Endothelial cell (in vitro differentiated cells): Measurements from ENCODE around the gene SLC5A1. TPM values are rescaled to one million over a fixed set of nuclear protein-coding genes. Genes with fewer than 3 reads are reported as not detected.

Experiments used
- DNase-seq: peaks from one replicate; pipeline ENCODE4 v3.0.0; 2021; ENCODE audit warnings: low spot score
- H3K27ac Mint-ChIP-seq: one replicate; pipeline ENCODE4 v1.8.0; 2021; ENCODE audit warnings: mixed read lengths, inconsistent platforms; ENCODE audit not compliant: unreplicated experiment
- H3K27me3 Mint-ChIP-seq: one replicate; pipeline ENCODE4 v1.8.0; 2021; ENCODE audit warnings: mild to moderate bottlenecking, moderate library complexity, mixed read lengths, inconsistent platforms; ENCODE audit not compliant: unreplicated experiment
- H3K36me3 Mint-ChIP-seq: one replicate; pipeline ENCODE4 v1.8.0; 2021; ENCODE audit warnings: mild to moderate bottlenecking, low read depth, mixed read lengths, inconsistent platforms; ENCODE audit not compliant: unreplicated experiment
- H3K4me1 Mint-ChIP-seq: one replicate; pipeline ENCODE4 v1.8.0; 2021; ENCODE audit warnings: mild to moderate bottlenecking, mixed read lengths, inconsistent platforms; ENCODE audit not compliant: unreplicated experiment
- H3K4me3 Mint-ChIP-seq: one replicate; pipeline ENCODE4 v1.8.0; 2021; ENCODE audit warnings: mild to moderate bottlenecking, mixed read lengths, inconsistent platforms; ENCODE audit not compliant: unreplicated experiment
- H3K9me3 Mint-ChIP-seq: one replicate; pipeline ENCODE4 v1.8.0; 2021; ENCODE audit warnings: mixed read lengths, inconsistent platforms; ENCODE audit not compliant: unreplicated experiment
- CTCF ChIP-seq: fragments of 200-600 bp; sonication (generic); IDR thresholded peaks from one replicate; pipeline ENCODE4 v1.5.0; 2021; ENCODE audit warnings: antibody characterized with exemption; ENCODE audit not compliant: unreplicated experiment
- total RNA-seq: library from RNA; stranded (reverse); fragmentation: NEBNext Ultra II Directional; extraction: Animal tissue kit (Norgen Biotek cat#: 25700); gene quantifications from one replicate; pipeline ENCODE4 v1.2.1, GENCODE V29; 2021; ENCODE audit not compliant: unreplicated experiment

SLC5A1 gene
- total RNA-seq, 1 donor from 2014 or later, result 0.26 TPM

GRCh38 chr22:32112380-32112779 lies 69.3 kb downstream of the SLC5A1 start:
- Mint-ChIP-seq H3K4me1 (peaks cover 4% of the 10 kb centered on the region), H3K27me3 (peaks cover 3% of the 10 kb centered on the region), H3K27ac (no peak overlapping the region), H3K9me3 (no peaks in the 10 kb centered on the region), H3K4me3 (no peak overlapping the region), H3K36me3 (no peaks in the 10 kb centered on the region)
- no peak for TF ChIP-seq CTCF
- DNase-seq, result no peak

- Mint-ChIP-seq H3K27ac (no peak overlapping the region), H3K27me3 (peaks cover 5% of the 10 kb centered on the region)
Measured at GRCh38 chr22:32119568-32120235, 76.6 kb downstream of the SLC5A1 start.

GRCh38 chr22:32120603-32121002 lies 77.5 kb downstream of the SLC5A1 start:
- Mint-ChIP-seq H3K36me3 (no peaks in the 10 kb centered on the region), H3K9me3 (no peaks in the 10 kb centered on the region), H3K4me1 (peaks cover 6% of the 10 kb centered on the region), H3K27ac (no peak overlapping the region), H3K4me3 (no peak overlapping the region), H3K27me3 (peaks cover 5% of the 10 kb centered on the region)
- no peak for DNase-seq
- no peak for TF ChIP-seq CTCF

More at GRCh38 chr22:32119568-32120235, 76.6 kb downstream of the SLC5A1 start:
- no peak for TF ChIP-seq CTCF
- no peaks in the 10 kb centered on the region for H3K9me3 Mint-ChIP-seq
- peaks cover 10% of the 10 kb centered on the region for H3K4me1 Mint-ChIP-seq
- no peaks in the 10 kb centered on the region for H3K36me3 Mint-ChIP-seq
- H3K4me3 Mint-ChIP-seq, result no peak overlapping the region
- no peak for DNase-seq

- Mint-ChIP-seq H3K27ac (no peak overlapping the region), H3K4me1 (peaks cover 6% of the 10 kb centered on the region), H3K9me3 (no peaks in the 10 kb centered on the region), H3K4me3 (no peak overlapping the region), H3K36me3 (no peaks in the 10 kb centered on the region), H3K27me3 (peaks cover 5% of the 10 kb centered on the region)
- TF ChIP-seq CTCF, result no peak
- DNase-seq, result no peak
Measured at GRCh38 chr22:32122899-32123298, 79.8 kb downstream of the SLC5A1 start.

GRCh38 chr22:32123657-32124056 lies 80.6 kb downstream of the SLC5A1 start:
- DNase-seq, result no peak
- H3K9me3 Mint-ChIP-seq, result no peaks in the 10 kb centered on the region
- peaks cover 5% of the 10 kb centered on the region for H3K27me3 Mint-ChIP-seq
- peak; percentile 19 for TF ChIP-seq CTCF
- H3K4me3 Mint-ChIP-seq, result no peak overlapping the region
- H3K27ac Mint-ChIP-seq, result no peak overlapping the region
- H3K4me1 Mint-ChIP-seq, result peaks cover 6% of the 10 kb centered on the region
- no peaks in the 10 kb centered on the region for H3K36me3 Mint-ChIP-seq
